Endothelial cell of umbilical vein (primary cell): Measurements from ENCODE around the gene KIF26A. TPM values are rescaled to one million over a fixed set of nuclear protein-coding genes. Genes with fewer than 3 reads are reported as not detected.

Source experiments
- BruUV-seq: library from RNA; stranded (reverse); fragments of 400-500 nt; replicated peaks from 2 replicates; lab custom pipeline; 2021; lab: Mats Ljungman, UMichigan
- CTCF ChIA-PET: fragments of 300-600, 350-600 bp; sonication (Branson Sonifier 250); formaldehyde crosslinking; loops from one replicate; lab custom pipeline; 2021; ENCODE audit warnings: antibody characterized with exemption, inconsistent platforms; lab: Charles Lee
- POLR2A ChIA-PET: fragments of 300-600, 350-600 bp; sonication (Branson Sonifier 250); formaldehyde crosslinking; loops from one replicate; lab custom pipeline; 2021; ENCODE audit warnings: antibody characterized with exemption, inconsistent platforms; lab: Charles Lee
- DNase-seq: peaks from one replicate; pipeline ENCODE4 v3.0.0-alpha.2; 2011; ENCODE audit warnings: low read depth, low spot score
- FAIRE-seq: peaks from 2 replicates; lab custom pipeline; 2011; peaks lifted over from hg19 to GRCh38; lab: Jason Lieb, UNC
- H2AFZ ChIP-seq: 2 replicates; pipeline ENCODE4 v1.6.0; 2012; ENCODE audit warnings: low read depth, low read length, control low read depth, inconsistent platforms
- H3K27ac ChIP-seq: 2 replicates; pipeline ENCODE4 v1.5.1; 2011; ENCODE audit warnings: low read depth, mild to moderate bottlenecking, control low read depth, low read length, moderate library complexity; ENCODE audit not compliant: insufficient read depth
- H3K27me3 ChIP-seq, 2 experiments: 2 replicates each; pipeline versions ENCODE4 v1.6.0 to v1.6.1; 2011; ENCODE audit warnings: low read length in 2 of 2, mixed read lengths in 1 of 2; ENCODE audit not compliant: control insufficient read depth in 2 of 2, insufficient read depth in 2 of 2
- H3K36me3 ChIP-seq, 2 experiments: 2 replicates in 1 of 2; 3 replicates in 1 of 2; pipeline ENCODE4 v1.5.1; 2011; ENCODE audit warnings: low read length in 2 of 2, mild to moderate bottlenecking in 1 of 2, moderate library complexity in 1 of 2; ENCODE audit not compliant: control insufficient read depth in 2 of 2, insufficient read depth in 2 of 2; ENCODE audit errors: extremely low read depth in 1 of 2
- H3K4me1 ChIP-seq: 3 replicates; pipeline ENCODE4 v1.5.1; 2011; ENCODE audit warnings: mild to moderate bottlenecking, low read length; ENCODE audit not compliant: control insufficient read depth, insufficient read depth; ENCODE audit errors: extremely low read depth
- H3K4me2 ChIP-seq: 2 replicates; pipeline ENCODE4 v1.6.1; 2011; ENCODE audit warnings: low read length, control low read depth, mixed read lengths; ENCODE audit not compliant: insufficient read depth
- H3K4me3 ChIP-seq, 3 experiments: fragments of 200-600 bp in 1 of 3; sonication (generic), shearing (Covaris generic) in 1 of 3; replicated peaks in 1 of 3; 2 replicates each; pipeline ENCODE4 v1.5.1; 2011 to 2016; ENCODE audit warnings: control low read depth in 3 of 3, low read length in 3 of 3, mild to moderate bottlenecking in 2 of 3, inconsistent platforms in 1 of 3, low read depth in 1 of 3, moderate library complexity in 1 of 3; ENCODE audit not compliant: insufficient read depth in 1 of 3
- H3K79me2 ChIP-seq: 2 replicates; pipeline ENCODE4 v1.6.0; 2012; ENCODE audit warnings: low read length, inconsistent platforms; ENCODE audit not compliant: control insufficient read depth, insufficient read depth
- H3K9ac ChIP-seq: replicated peaks from 2 replicates; pipeline ENCODE3; 2011; ENCODE audit warnings: low read length, control low read depth; ENCODE audit not compliant: insufficient read depth; ENCODE audit errors: extremely low read depth
- H3K9me1 ChIP-seq: replicated peaks from 3 replicates; pipeline ENCODE4 v1.6.0; 2011; ENCODE audit warnings: mild to moderate bottlenecking, low read length; ENCODE audit not compliant: control insufficient read depth, insufficient read depth; ENCODE audit errors: extremely low read depth
- H3K9me3 ChIP-seq: replicated peaks from 2 replicates; pipeline ENCODE4 v1.5.1; 2012; ENCODE audit warnings: low read length, inconsistent platforms; ENCODE audit not compliant: control insufficient read depth, insufficient read depth
- H4K20me1 ChIP-seq: replicated peaks from 2 replicates; pipeline ENCODE3; 2011; ENCODE audit warnings: mild to moderate bottlenecking, low read length; ENCODE audit not compliant: control insufficient read depth, insufficient read depth; ENCODE audit errors: extremely low read depth
- EZH2 ChIP-seq: IDR thresholded peaks from 2 replicates; pipeline ENCODE4 v1.6.1; 2012; ENCODE audit warnings: borderline replicate concordance, low read depth, mild to moderate bottlenecking, moderate library complexity, low read length, inconsistent platforms; ENCODE audit not compliant: severe bottlenecking
- FOS ChIP-seq: IDR thresholded peaks from 2 replicates; pipeline ENCODE4 v1.6.1; 2011; ENCODE audit warnings: mild to moderate bottlenecking, low read length, moderate library complexity, borderline replicate concordance; ENCODE audit not compliant: insufficient read depth
- GATA2 ChIP-seq: IDR thresholded peaks from 2 replicates; pipeline ENCODE4 v1.7.0; 2011; ENCODE audit warnings: low read depth, mild to moderate bottlenecking, moderate library complexity, mixed read lengths, low read length; ENCODE audit not compliant: insufficient read length, insufficient read depth
- JUN ChIP-seq: IDR thresholded peaks from 2 replicates; pipeline ENCODE4 v1.6.1; 2011; ENCODE audit warnings: borderline replicate concordance, low read depth; ENCODE audit not compliant: insufficient read length, insufficient read depth
- MYC ChIP-seq: IDR thresholded peaks from one replicate; pipeline ENCODE4 v1.6.1; 2011; ENCODE audit warnings: mild to moderate bottlenecking, low read depth, low read length
- POLR2A ChIP-seq: IDR thresholded peaks from 2 replicates; pipeline ENCODE4 v1.6.1; 2012; ENCODE audit warnings: low read depth, mild to moderate bottlenecking, control low read depth, low read length
- POLR2AphosphoS5 ChIP-seq: IDR thresholded peaks from 2 replicates; pipeline ENCODE4 v1.6.1; 2012; ENCODE audit warnings: low read depth, mild to moderate bottlenecking, control low read depth, low read length, moderate library complexity; ENCODE audit not compliant: insufficient read depth
- dilution Hi-C: fragments of 300-500 bp; cut with MboI; formaldehyde crosslinking; loops from one replicate; pipeline ENCODE4 v1.15.0; 2019; ENCODE audit warnings: low sequenced_read_pairs; ENCODE audit not compliant: extremely low pct_ligation_motif_present
- intact Hi-C: fragments of 100-400 bp; cut with micrococcal nuclease; formaldehyde crosslinking; loops from one replicate; pipeline ENCODE4 v1.10.0; 2022
- polyA plus RNA-seq, 4 experiments: library from polyadenylated mRNA; depleted of rRNA in 3 of 4; stranded (reverse) in 3 of 4; unstranded in 1 of 4; fragments of >200 nt; gene quantifications; 2 replicates each; pipeline versions ENCODE4 v1.2.1 to v1.2.3, GENCODE V29; 2011 to 2012; ENCODE audit warnings: missing spikeins in 1 of 4
- total RNA-seq: library from RNA; stranded (reverse); gene quantifications from 2 replicates; pipeline ENCODE4 v1.2.3, GENCODE V29; 2021
- TF ChIP-seq, protein P1 (sequence below): IDR thresholded peaks from 2 replicates; pipeline ENCODE4 v1.6.1; 2011; ENCODE audit not compliant: insufficient read depth, insufficient read length
- TF ChIP-seq, protein P2 (sequence below), 2 donors: IDR thresholded peaks; 1 replicate in 1 of 2; 2 replicates in 1 of 2; pipeline ENCODE4 v1.5.1; 2011; ENCODE audit warnings: low read length in 2 of 2, mild to moderate bottlenecking in 2 of 2, moderate library complexity in 2 of 2, control low read depth in 1 of 2, inconsistent platforms in 1 of 2, low read depth in 1 of 2; ENCODE audit not compliant: insufficient read depth in 1 of 2; ENCODE audit errors: extremely low read depth in 1 of 2

Gene KIF26A
- total and polyA plus RNA-seq, 2 donors (not counting 3 experiments of a cell fraction or from before 2014, with no cell fraction given): 3.6 to 10.7 TPM

DNA sequence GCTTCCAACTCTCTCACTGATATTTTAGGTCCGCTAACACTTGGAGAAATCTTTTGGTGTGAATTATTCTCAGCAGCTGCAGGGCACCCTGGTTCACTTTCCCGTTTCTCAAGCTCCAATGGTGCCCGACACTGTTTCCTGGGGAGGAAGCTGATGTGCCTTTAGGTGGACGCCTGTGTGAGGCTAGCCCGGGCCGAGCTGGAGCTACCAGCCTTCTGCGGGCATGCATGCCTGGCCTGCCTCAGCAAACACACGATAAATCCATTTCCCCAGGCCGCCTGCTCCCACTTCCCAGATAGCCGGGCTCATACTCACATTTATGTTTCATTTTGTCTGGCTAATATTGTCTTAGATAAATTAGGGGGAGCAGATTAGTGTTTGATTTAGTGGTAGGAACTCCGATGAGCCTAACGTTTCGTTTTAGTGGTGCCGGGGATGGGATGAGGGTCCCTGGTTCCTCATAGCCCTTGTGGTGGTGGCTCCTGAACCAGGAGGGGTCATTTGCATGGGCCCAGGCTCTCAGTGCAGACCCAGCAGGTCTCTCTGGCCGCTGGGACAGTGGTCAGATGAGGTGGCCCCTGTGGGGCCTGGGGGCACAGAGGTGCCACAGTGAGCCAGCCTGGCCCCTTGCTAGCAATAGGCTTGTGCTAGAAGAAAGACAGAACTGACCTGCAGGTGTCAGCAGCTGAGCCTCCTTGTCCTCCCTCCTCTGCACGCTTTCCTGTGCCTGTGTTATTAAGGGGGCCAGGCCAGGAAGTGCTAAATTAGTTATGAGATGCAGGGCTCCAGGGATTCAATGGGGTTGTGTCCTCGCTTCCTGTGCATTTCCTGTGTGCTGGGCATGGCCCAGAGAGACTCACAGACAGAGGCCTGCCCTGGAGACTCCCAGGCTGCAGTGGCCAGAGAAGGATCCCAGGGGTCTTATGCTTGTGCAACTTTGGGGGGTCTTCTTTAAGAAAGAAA is 88.3 kb downstream of the KIF26A start:
- Histone ChIP-seq H3K4me2 (no peak overlapping the region), H3K79me2 (no peaks in the 10 kb centered on the region), H4K20me1 (no peaks in the 10 kb centered on the region), H2AFZ (no peak overlapping the region), H3K27ac (no peak overlapping the region), H3K36me3 (no peaks in the 10 kb centered on the region), H3K27me3 (no peaks in the 10 kb centered on the region), H3K9me1 (no peaks in the 10 kb centered on the region), H3K4me1 (no peaks in the 10 kb centered on the region), H3K4me3 (no peak overlapping the region), H3K9me3 (no peaks in the 10 kb centered on the region), H3K9ac (no peak overlapping the region)
- dilution Hi-C loops: no loop called here
- CTCF ChIA-PET: interaction anchor here (1.4 to 4.2 kb wide), 3 partner anchors 89 to 338 kb away, joined by 4 to 32 read pairs (median 10); no protein-coding TSS in a partner anchor
- intact Hi-C loops: no loop called here
- no peak for DNase-seq
- no peak for FAIRE-seq
- no TSS peak for BruUV-seq
- POLR2A ChIA-PET: no interaction called here
- TF ChIP-seq, protein P1, sequence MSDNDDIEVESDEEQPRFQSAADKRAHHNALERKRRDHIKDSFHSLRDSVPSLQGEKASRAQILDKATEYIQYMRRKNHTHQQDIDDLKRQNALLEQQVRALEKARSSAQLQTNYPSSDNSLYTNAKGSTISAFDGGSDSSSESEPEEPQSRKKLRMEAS: no peak
- TF ChIP-seq, protein P2, sequence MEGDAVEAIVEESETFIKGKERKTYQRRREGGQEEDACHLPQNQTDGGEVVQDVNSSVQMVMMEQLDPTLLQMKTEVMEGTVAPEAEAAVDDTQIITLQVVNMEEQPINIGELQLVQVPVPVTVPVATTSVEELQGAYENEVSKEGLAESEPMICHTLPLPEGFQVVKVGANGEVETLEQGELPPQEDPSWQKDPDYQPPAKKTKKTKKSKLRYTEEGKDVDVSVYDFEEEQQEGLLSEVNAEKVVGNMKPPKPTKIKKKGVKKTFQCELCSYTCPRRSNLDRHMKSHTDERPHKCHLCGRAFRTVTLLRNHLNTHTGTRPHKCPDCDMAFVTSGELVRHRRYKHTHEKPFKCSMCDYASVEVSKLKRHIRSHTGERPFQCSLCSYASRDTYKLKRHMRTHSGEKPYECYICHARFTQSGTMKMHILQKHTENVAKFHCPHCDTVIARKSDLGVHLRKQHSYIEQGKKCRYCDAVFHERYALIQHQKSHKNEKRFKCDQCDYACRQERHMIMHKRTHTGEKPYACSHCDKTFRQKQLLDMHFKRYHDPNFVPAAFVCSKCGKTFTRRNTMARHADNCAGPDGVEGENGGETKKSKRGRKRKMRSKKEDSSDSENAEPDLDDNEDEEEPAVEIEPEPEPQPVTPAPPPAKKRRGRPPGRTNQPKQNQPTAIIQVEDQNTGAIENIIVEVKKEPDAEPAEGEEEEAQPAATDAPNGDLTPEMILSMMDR (IDR thresholded peaks at IDR 0.05; ENCODE audit: extremely low read depth in 1 of 2, insufficient read depth in 1 of 2, low read depth in 1 of 2, low read length in 2 of 2): no peak
- no peak for TF ChIP-seq GATA2
- TF ChIP-seq EZH2: no peak
- TF ChIP-seq POLR2A: no peak
- no peak for TF ChIP-seq MYC
- no peak for TF ChIP-seq FOS
- TF ChIP-seq JUN: no peak
- TF ChIP-seq POLR2AphosphoS5: no peak
